ENCODE data around the gene SLC38A4.

- TF ChIP-seq EZH2 (IDR thresholded peaks at IDR 0.05; ENCODE audit: insufficient read depth, poor library complexity, severe bottlenecking) (no peak), EZH2phosphoT487 (IDR thresholded peaks at IDR 0.05; ENCODE audit: insufficient read depth, low read depth) (no peak)
Measured at GRCh38 chr12:46803517-46803916, 22.3 kb downstream of the SLC38A4 start.

Data from GM23248 (cell line).